CD14-positive monocyte (primary cell): ENCODE results near the gene NGFR. TPM values are rescaled to one million over a fixed set of nuclear protein-coding genes. Genes with fewer than 3 reads are reported as not detected.

Experiments
- DNase-seq, 3 donors: peaks; one replicate each; pipeline ENCODE4 v3.0.0-alpha.2; 2011 to 2022
- H2AFZ ChIP-seq: 2 replicates; pipeline ENCODE4 v1.6.0; 2012; ENCODE audit warnings: mild to moderate bottlenecking, low read depth, low read length, inconsistent platforms; ENCODE audit not compliant: insufficient read depth, poor library complexity, severe bottlenecking
- H3K27ac ChIP-seq, 2 donors: 1 replicate in 1 of 2; 2 replicates in 1 of 2; pipeline ENCODE4 v1.5.1; 2012 to 2013; ENCODE audit warnings: low read length in 2 of 2, control low read depth in 1 of 2, inconsistent platforms in 1 of 2, low read depth in 1 of 2, mild to moderate bottlenecking in 1 of 2
- H3K27me3 ChIP-seq, 2 donors: one replicate each; pipeline versions ENCODE4 v1.6.0 to v1.6.1; 2011 to 2013; ENCODE audit warnings: low read length in 2 of 2; ENCODE audit not compliant: control insufficient read depth in 2 of 2, insufficient read depth in 2 of 2
- H3K36me3 ChIP-seq, 2 donors: replicated peaks in 1 of 2; 1 replicate in 1 of 2; 2 replicates in 1 of 2; pipeline versions ENCODE4 v1.5.1 to v1.6.1; 2012 to 2013; ENCODE audit warnings: low read length in 2 of 2, control low read depth in 1 of 2, inconsistent platforms in 1 of 2, mild to moderate bottlenecking in 1 of 2; ENCODE audit not compliant: insufficient read depth in 2 of 2, control insufficient read depth in 1 of 2
- H3K4me1 ChIP-seq, 2 donors: 1 replicate in 1 of 2; 2 replicates in 1 of 2; pipeline versions ENCODE4 v1.5.1 to v1.6.1; 2012 to 2013; ENCODE audit warnings: low read length in 2 of 2, control low read depth in 1 of 2, inconsistent platforms in 1 of 2, mild to moderate bottlenecking in 1 of 2, moderate library complexity in 1 of 2; ENCODE audit not compliant: insufficient read depth in 2 of 2, control insufficient read depth in 1 of 2
- H3K4me2 ChIP-seq: replicated peaks from 2 replicates; pipeline ENCODE3; 2012; ENCODE audit warnings: low read length, moderate library complexity, mild to moderate bottlenecking; ENCODE audit not compliant: poor library complexity, severe bottlenecking; ENCODE audit errors: extremely low read depth
- H3K4me3 ChIP-seq, 3 experiments: fragments of 200-600 bp in 1 of 3; sonication (generic) in 1 of 3; replicated peaks in 1 of 3; 1 replicate in 2 of 3; 2 replicates in 1 of 3; pipeline ENCODE4 v1.5.1; 2011 to 2013; ENCODE audit warnings: low read length in 3 of 3, mild to moderate bottlenecking in 3 of 3, control low read depth in 2 of 3, low read depth in 2 of 3, inconsistent platforms in 1 of 3, moderate library complexity in 1 of 3
- H3K79me2 ChIP-seq: 2 replicates; pipeline ENCODE4 v1.6.0; 2012; ENCODE audit warnings: mild to moderate bottlenecking, control low read depth, inconsistent platforms, low read length, moderate library complexity; ENCODE audit not compliant: insufficient read depth
- H3K9ac ChIP-seq: 2 replicates; pipeline ENCODE4 v1.6.0; 2017; ENCODE audit warnings: low read length, mild to moderate bottlenecking; ENCODE audit not compliant: insufficient read depth, poor library complexity, severe bottlenecking
- H3K9me3 ChIP-seq, 2 donors: replicated peaks in 1 of 2; 1 replicate in 1 of 2; 2 replicates in 1 of 2; pipeline versions ENCODE4 v1.5.1 to v1.6.1; 2012 to 2013; ENCODE audit warnings: low read length in 2 of 2, control low read depth in 1 of 2; ENCODE audit not compliant: control insufficient read depth in 1 of 2, insufficient read depth in 1 of 2
- H4K20me1 ChIP-seq: 2 replicates; pipeline ENCODE4 v1.6.0; 2012; ENCODE audit warnings: mild to moderate bottlenecking, low read length, control low read depth, moderate library complexity; ENCODE audit not compliant: insufficient read depth
- H3K27ac Mint-ChIP-seq, 7 donors: one replicate each; pipeline ENCODE4 v1.8.0; 2020; ENCODE audit warnings: mild to moderate bottlenecking in 7 of 7, mixed read lengths in 7 of 7, moderate library complexity in 6 of 7, inconsistent platforms in 2 of 7
- H3K27me3 Mint-ChIP-seq, 3 donors: one replicate each; pipeline ENCODE4 v1.8.0; 2021 to 2022; ENCODE audit warnings: low read depth in 3 of 3, mild to moderate bottlenecking in 3 of 3, mixed read lengths in 3 of 3, moderate library complexity in 3 of 3, inconsistent platforms in 1 of 3
- H3K36me3 Mint-ChIP-seq, 2 donors: one replicate each; pipeline ENCODE4 v1.8.0; 2020; ENCODE audit warnings: mixed read lengths in 2 of 2, inconsistent platforms in 1 of 2, mild to moderate bottlenecking in 1 of 2
- H3K4me1 Mint-ChIP-seq: one replicate; pipeline ENCODE4 v1.8.0; 2020; ENCODE audit warnings: mild to moderate bottlenecking, mixed read lengths
- H3K4me3 Mint-ChIP-seq, 2 donors: one replicate each; pipeline ENCODE4 v1.8.0; 2020; ENCODE audit warnings: mild to moderate bottlenecking in 2 of 2, mixed read lengths in 2 of 2, moderate library complexity in 1 of 2
- H3K9me3 Mint-ChIP-seq, 7 donors: one replicate each; pipeline ENCODE4 v1.8.0; 2020 to 2022; ENCODE audit warnings: mixed read lengths in 7 of 7, mild to moderate bottlenecking in 6 of 7, moderate library complexity in 6 of 7, inconsistent platforms in 2 of 7
- WGBS: methylation state at CpG from one replicate; pipeline ENCODE4 v1.1.5; 2013; ENCODE audit warnings: missing lambda C conversion rate; ENCODE audit not compliant: insufficient coverage; 5-methylcytosine and 5-hydroxymethylcytosine counted together
- intact Hi-C, 2 donors: fragments of 100-400 bp; cut with micrococcal nuclease; formaldehyde crosslinking; loops; one replicate each; pipeline versions ENCODE4 v1.15.0 to v1.15.1; 2023
- polyA plus RNA-seq, 3 donors: library from polyadenylated mRNA; depleted of rRNA in 1 of 3; unstranded in 2 of 3; stranded (reverse) in 1 of 3; fragments of 300-500 nt in 2 of 3; fragments of >200 nt in 1 of 3; fragmentation: Illumina TruSeq in 2 of 3; gene quantifications; 1 replicate in 2 of 3; 2 replicates in 1 of 3; pipeline ENCODE4 v1.2.3, GENCODE V29; 2012 to 2021
- TF ChIP-seq, protein P1 (sequence below): fragments of 200-600 bp; IDR thresholded peaks from one replicate; pipeline ENCODE4 v1.8.0; 2022; ENCODE audit warnings: antibody characterized with exemption, mild to moderate bottlenecking

NGFR gene
- polyA plus RNA-seq, 3 donors = 0.05 to 0.19 TPM; not detected in 1

- Histone ChIP-seq H3K9me3 (no peaks in the 10 kb centered on the region), H3K36me3 (no peaks in the 10 kb centered on the region), H3K4me2 (no peak overlapping the region), H3K27ac (no peak overlapping the region), H4K20me1 (no peaks in the 10 kb centered on the region), H3K4me3 (no peak overlapping the region), H3K79me2 (no peaks in the 10 kb centered on the region), H2AFZ (no peak overlapping the region), H3K4me1 (peaks cover 36 to 39% of the 10 kb centered on the region in 2 donors), H3K27me3 (peaks cover 0 to 17% of the 10 kb centered on the region in 2 donors), H3K9ac (no peak overlapping the region)
- H3K27ac Mint-ChIP-seq = no peak overlapping the region
- TF ChIP-seq, protein P1, sequence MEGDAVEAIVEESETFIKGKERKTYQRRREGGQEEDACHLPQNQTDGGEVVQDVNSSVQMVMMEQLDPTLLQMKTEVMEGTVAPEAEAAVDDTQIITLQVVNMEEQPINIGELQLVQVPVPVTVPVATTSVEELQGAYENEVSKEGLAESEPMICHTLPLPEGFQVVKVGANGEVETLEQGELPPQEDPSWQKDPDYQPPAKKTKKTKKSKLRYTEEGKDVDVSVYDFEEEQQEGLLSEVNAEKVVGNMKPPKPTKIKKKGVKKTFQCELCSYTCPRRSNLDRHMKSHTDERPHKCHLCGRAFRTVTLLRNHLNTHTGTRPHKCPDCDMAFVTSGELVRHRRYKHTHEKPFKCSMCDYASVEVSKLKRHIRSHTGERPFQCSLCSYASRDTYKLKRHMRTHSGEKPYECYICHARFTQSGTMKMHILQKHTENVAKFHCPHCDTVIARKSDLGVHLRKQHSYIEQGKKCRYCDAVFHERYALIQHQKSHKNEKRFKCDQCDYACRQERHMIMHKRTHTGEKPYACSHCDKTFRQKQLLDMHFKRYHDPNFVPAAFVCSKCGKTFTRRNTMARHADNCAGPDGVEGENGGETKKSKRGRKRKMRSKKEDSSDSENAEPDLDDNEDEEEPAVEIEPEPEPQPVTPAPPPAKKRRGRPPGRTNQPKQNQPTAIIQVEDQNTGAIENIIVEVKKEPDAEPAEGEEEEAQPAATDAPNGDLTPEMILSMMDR = no peak
- intact Hi-C loops = no loop called here
- WGBS = 97% methylated on average over 9 of the region's 16 CpGs
- H3K36me3 Mint-ChIP-seq = no peaks in the 10 kb centered on the region
- peaks cover 0 to 3% (median 0%) of the 10 kb centered on the region in 7 donors for H3K9me3 Mint-ChIP-seq
- peaks cover 40% of the 10 kb centered on the region for H3K4me1 Mint-ChIP-seq
- no peak for DNase-seq
- peaks cover 8 to 38% (median 25%) of the 10 kb centered on the region in 3 donors for H3K27me3 Mint-ChIP-seq
- H3K4me3 Mint-ChIP-seq = peak overlapping the region in 1 of 2 donors; percentile 39
Measured at GRCh38 chr17:49511810-49512209, 16.7 kb downstream of the NGFR start.

GRCh38 chr17:49512296-49513043, 17.4 kb downstream of the NGFR start:
- H4K20me1 ChIP-seq = no peaks in the 10 kb centered on the region
- H3K4me1 ChIP-seq = peaks cover 36 to 39% of the 10 kb centered on the region in 2 donors
- H3K27me3 Mint-ChIP-seq = peaks cover 3 to 33% (median 18%) of the 10 kb centered on the region in 3 donors
- peak overlapping the region; percentile 30 for H3K4me2 ChIP-seq
- no peak overlapping the region for H2AFZ ChIP-seq
- peaks cover 40% of the 10 kb centered on the region for H3K4me1 Mint-ChIP-seq
- no peak for DNase-seq
- intact Hi-C loops = no loop called here
- peak overlapping the region in 1 of 2 donors; percentile 59 for H3K4me3 Mint-ChIP-seq
- H3K27me3 ChIP-seq = peaks cover 0 to 16% of the 10 kb centered on the region in 2 donors
- no peaks in the 10 kb centered on the region for H3K36me3 Mint-ChIP-seq
- H3K9me3 Mint-ChIP-seq = peaks cover 0 to 3% (median 0%) of the 10 kb centered on the region in 7 donors
- H3K9me3 ChIP-seq = no peaks in the 10 kb centered on the region
- H3K79me2 ChIP-seq = no peaks in the 10 kb centered on the region
- H3K27ac ChIP-seq = no peak overlapping the region
- WGBS = 90% methylated on average over 17 of the region's 26 CpGs
- no peak overlapping the region for H3K4me3 ChIP-seq
- TF ChIP-seq, protein P1 = no peak
- no peak overlapping the region for H3K9ac ChIP-seq
- no peaks in the 10 kb centered on the region for H3K36me3 ChIP-seq
- no peak overlapping the region for H3K27ac Mint-ChIP-seq
